ENCODE data around the gene TBL3. TPM values are rescaled to one million over a fixed set of nuclear protein-coding genes. Genes with fewer than 3 reads are reported as not detected.

Gene TBL3
- total and polyA plus RNA-seq, 4 donors, result 12.9 to 39.0 (median 31.7) TPM

- Histone ChIP-seq H3K4me1 (ENCODE audit: control insufficient read depth, insufficient read depth, low read length) (peaks cover 23% of the 10 kb centered on the region), H3K36me3 (ENCODE audit: control insufficient read depth, insufficient read depth, low read length) (peaks cover 37% of the 10 kb centered on the region), H3K4me3 (ENCODE audit: low read depth, low read length) (peak overlapping the region; percentile 84), H3K9me3 (ENCODE audit: control insufficient read depth, insufficient read depth, low read length) (no peaks in the 10 kb centered on the region), H3K27me3 (ENCODE audit: control insufficient read depth, insufficient read depth, low read length) (no peaks in the 10 kb centered on the region), H3K27ac (ENCODE audit: low read depth, low read length) (no peak overlapping the region)
- DNase-seq (ENCODE audit: low read depth in 4 of 6, low spot score in 6 of 6), result no peak
- WGBS (ENCODE audit: insufficient coverage), result 66% methylated on average over 7 of the region's 17 CpGs
These were observed 29.6 kb upstream of the TBL3 start for GRCh38 chr16:1942047-1942809.

GRCh38 chr16:1942810-1943726 is 28.8 kb upstream of the TBL3 start, which contains the start of gene MSRB1:
TSS of gene MSRB1 (minus strand) at chr16:1943199. CDS start at chr16:1943156, 43 bp downstream.
- Histone ChIP-seq H3K4me1 (ENCODE audit: control insufficient read depth, insufficient read depth, low read length) (peaks cover 23% of the 10 kb centered on the region), H3K36me3 (ENCODE audit: control insufficient read depth, insufficient read depth, low read length) (peaks cover 33% of the 10 kb centered on the region), H3K4me3 (ENCODE audit: low read depth, low read length) (peak within 1 kb of the TSS; percentile 84), H3K27me3 (ENCODE audit: control insufficient read depth, insufficient read depth, low read length) (no peaks in the 10 kb centered on the region), H3K27ac (ENCODE audit: low read depth, low read length) (peak within 1 kb of the TSS; percentile 69), H3K9me3 (ENCODE audit: control insufficient read depth, insufficient read depth, low read length) (no peaks in the 10 kb centered on the region)
- peak; percentile 92 to 100 (median 98) for DNase-seq (ENCODE audit: low read depth in 4 of 6, low spot score in 6 of 6)
- under 1% methylated on average over 59 of the region's 77 CpGs for WGBS (ENCODE audit: insufficient coverage)

GRCh38 chr16:1944612-1945199 is 27.1 kb upstream of the TBL3 start:
- 82% methylated on average over 11 of the region's 21 CpGs for WGBS (ENCODE audit: insufficient coverage)
- Histone ChIP-seq H3K27ac (ENCODE audit: low read depth, low read length) (no peak overlapping the region), H3K9me3 (ENCODE audit: control insufficient read depth, insufficient read depth, low read length) (no peaks in the 10 kb centered on the region), H3K4me1 (ENCODE audit: control insufficient read depth, insufficient read depth, low read length) (peaks cover 23% of the 10 kb centered on the region), H3K4me3 (ENCODE audit: low read depth, low read length) (no peak overlapping the region), H3K36me3 (ENCODE audit: control insufficient read depth, insufficient read depth, low read length) (peaks cover 18% of the 10 kb centered on the region), H3K27me3 (ENCODE audit: control insufficient read depth, insufficient read depth, low read length) (no peaks in the 10 kb centered on the region)
- no peak for DNase-seq (ENCODE audit: low read depth in 4 of 6, low spot score in 6 of 6)

DNA sequence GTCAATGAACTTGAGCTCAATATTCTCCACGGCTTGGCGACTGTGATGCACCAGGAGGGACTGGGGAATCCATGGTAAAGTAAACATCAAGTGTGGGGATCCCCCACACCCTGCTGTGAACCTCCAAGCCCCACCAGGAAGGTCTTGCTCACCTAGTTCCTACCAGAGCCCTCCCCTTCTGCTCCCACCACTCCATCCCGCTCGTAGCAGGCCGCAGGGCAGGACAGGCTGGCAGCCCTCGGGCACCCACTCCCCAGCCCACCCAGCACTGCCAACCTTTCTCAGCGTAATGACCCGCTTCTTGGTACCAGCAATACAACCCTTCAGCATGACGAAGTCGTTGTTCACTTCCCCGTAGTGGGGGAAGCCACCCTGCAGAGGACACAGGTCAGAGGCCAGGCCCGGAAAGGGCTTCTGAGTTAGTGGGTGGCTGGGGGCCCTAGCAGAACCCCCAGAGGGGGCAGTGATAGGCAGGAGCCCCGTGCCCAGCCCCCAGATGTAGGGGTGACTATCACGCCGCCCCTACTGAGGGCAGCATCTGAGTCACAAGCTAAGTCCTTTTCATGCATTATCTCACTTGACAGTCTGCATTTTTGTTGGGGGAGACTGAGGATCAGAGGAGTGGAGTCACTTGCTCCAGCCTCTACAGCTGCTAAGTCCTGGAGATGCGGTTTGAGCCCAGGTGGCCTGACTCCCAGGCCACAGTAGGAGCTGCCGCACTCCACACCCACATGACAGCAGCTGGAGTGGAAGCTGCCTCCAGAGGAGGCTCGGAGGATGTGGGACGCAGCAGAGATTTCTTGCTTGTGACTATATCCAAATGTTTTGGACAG is 26.1 kb upstream of the TBL3 start:
- peaks cover 10% of the 10 kb centered on the region for H3K36me3 ChIP-seq (ENCODE audit: control insufficient read depth, insufficient read depth, low read length)
- no peak overlapping the region for H3K4me3 ChIP-seq (ENCODE audit: low read depth, low read length)
- DNase-seq (ENCODE audit: low read depth in 4 of 6, low spot score in 6 of 6), result no peak
- H3K27me3 ChIP-seq (ENCODE audit: control insufficient read depth, insufficient read depth, low read length), result no peaks in the 10 kb centered on the region
- H3K4me1 ChIP-seq (ENCODE audit: control insufficient read depth, insufficient read depth, low read length), result peaks cover 23% of the 10 kb centered on the region
- no peak overlapping the region for H3K27ac ChIP-seq (ENCODE audit: low read depth, low read length)
- no peaks in the 10 kb centered on the region for H3K9me3 ChIP-seq (ENCODE audit: control insufficient read depth, insufficient read depth, low read length)
- WGBS (ENCODE audit: insufficient coverage), result 83% methylated on average over 13 of the region's 19 CpGs

GRCh38 chr16:1946495-1947368 is 25.1 kb upstream of the TBL3 start:
- Histone ChIP-seq H3K4me3 (ENCODE audit: low read depth, low read length) (no peak overlapping the region), H3K36me3 (ENCODE audit: control insufficient read depth, insufficient read depth, low read length) (peaks cover 3% of the 10 kb centered on the region), H3K27me3 (ENCODE audit: control insufficient read depth, insufficient read depth, low read length) (no peaks in the 10 kb centered on the region), H3K27ac (ENCODE audit: low read depth, low read length) (no peak overlapping the region), H3K4me1 (ENCODE audit: control insufficient read depth, insufficient read depth, low read length) (peaks cover 18% of the 10 kb centered on the region), H3K9me3 (ENCODE audit: control insufficient read depth, insufficient read depth, low read length) (no peaks in the 10 kb centered on the region)
- DNase-seq (ENCODE audit: low read depth in 4 of 6, low spot score in 6 of 6), result no peak
- whole genome bisulfite sequencing (ENCODE audit: insufficient coverage), result 80% methylated on average over 38 of the region's 38 CpGs

DNA sequence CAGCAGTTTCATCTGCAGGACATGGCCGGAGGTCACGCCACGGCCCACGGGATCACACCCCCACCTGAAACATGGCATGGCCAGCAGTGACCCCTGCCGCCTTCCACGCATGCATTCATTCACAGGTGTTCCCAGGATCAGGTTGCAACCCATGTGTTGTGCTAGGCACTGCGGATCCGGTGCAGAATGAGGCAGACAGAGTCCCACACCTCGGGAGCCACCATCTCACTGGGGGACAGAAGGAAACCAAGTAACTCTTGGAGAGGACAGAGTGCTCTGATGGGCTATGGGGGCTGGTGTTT is 24.5 kb upstream of the TBL3 start:
- WGBS (ENCODE audit: insufficient coverage), result 92% methylated on average over 9 of the region's 9 CpGs
- Histone ChIP-seq H3K36me3 (ENCODE audit: control insufficient read depth, insufficient read depth, low read length) (peaks cover 3% of the 10 kb centered on the region), H3K4me3 (ENCODE audit: low read depth, low read length) (no peak overlapping the region), H3K27me3 (ENCODE audit: control insufficient read depth, insufficient read depth, low read length) (no peaks in the 10 kb centered on the region), H3K4me1 (ENCODE audit: control insufficient read depth, insufficient read depth, low read length) (peaks cover 12% of the 10 kb centered on the region), H3K9me3 (ENCODE audit: control insufficient read depth, insufficient read depth, low read length) (no peaks in the 10 kb centered on the region), H3K27ac (ENCODE audit: low read depth, low read length) (no peak overlapping the region)
- no peak for DNase-seq (ENCODE audit: low read depth in 4 of 6, low spot score in 6 of 6)

DNA sequence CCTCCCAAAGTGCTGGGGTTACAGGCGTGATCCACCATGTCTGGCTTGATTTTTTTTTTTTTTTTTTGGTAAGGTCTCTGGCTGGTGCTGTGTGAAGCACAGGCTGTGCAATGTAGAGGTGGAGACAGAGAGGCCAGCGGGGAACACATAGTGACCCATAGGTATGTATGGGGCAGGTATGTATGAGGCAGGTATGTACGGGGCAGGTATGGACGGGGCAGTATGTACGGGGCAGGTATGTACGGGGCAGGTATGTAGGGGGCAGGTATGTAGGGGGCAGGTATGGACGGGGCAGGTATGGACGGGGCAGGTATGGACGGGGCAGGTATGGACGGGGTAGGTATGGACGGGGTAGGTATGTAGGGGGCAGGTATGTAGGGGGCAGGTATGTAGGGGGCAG is 22.3 kb upstream of the TBL3 start:
- DNase-seq (ENCODE audit: low read depth in 4 of 6, low spot score in 6 of 6), result no peak
- 92% methylated on average over 7 of the region's 11 CpGs for WGBS (ENCODE audit: insufficient coverage)
- peaks cover 3% of the 10 kb centered on the region for H3K36me3 ChIP-seq (ENCODE audit: control insufficient read depth, insufficient read depth, low read length)
- no peaks in the 10 kb centered on the region for H3K27me3 ChIP-seq (ENCODE audit: control insufficient read depth, insufficient read depth, low read length)
- no peaks in the 10 kb centered on the region for H3K9me3 ChIP-seq (ENCODE audit: control insufficient read depth, insufficient read depth, low read length)
- H3K4me3 ChIP-seq (ENCODE audit: low read depth, low read length), result no peak overlapping the region
- no peaks in the 10 kb centered on the region for H3K4me1 ChIP-seq (ENCODE audit: control insufficient read depth, insufficient read depth, low read length)
- H3K27ac ChIP-seq (ENCODE audit: low read depth, low read length), result no peak overlapping the region

- H3K27ac ChIP-seq (ENCODE audit: low read depth, low read length), result no peak overlapping the region
These were observed 21.8 kb upstream of the TBL3 start for GRCh38 chr16:1950047-1950446.

More at GRCh38 chr16:1950047-1950446, 21.8 kb upstream of the TBL3 start:
- WGBS (ENCODE audit: insufficient coverage), result 74% methylated on average over 7 of the region's 7 CpGs
- Histone ChIP-seq H3K36me3 (ENCODE audit: control insufficient read depth, insufficient read depth, low read length) (peaks cover 3% of the 10 kb centered on the region), H3K4me3 (ENCODE audit: low read depth, low read length) (no peak overlapping the region), H3K27me3 (ENCODE audit: control insufficient read depth, insufficient read depth, low read length) (no peaks in the 10 kb centered on the region), H3K4me1 (ENCODE audit: control insufficient read depth, insufficient read depth, low read length) (no peaks in the 10 kb centered on the region), H3K9me3 (ENCODE audit: control insufficient read depth, insufficient read depth, low read length) (no peaks in the 10 kb centered on the region)
- DNase-seq (ENCODE audit: low read depth in 4 of 6, low spot score in 6 of 6), result no peak
